ENCODE data around the gene SLPI.

SLPI gene

GRCh38 chr20:45218124-45218523, 36.2 kb downstream of the SLPI start:
- ChIA-PET POLR2A (no interaction called here), CTCF (interaction anchor here (0.8 to 1.7 kb wide), 2 partner anchors 11 to 94 kb away, joined by 3 to 4 read pairs; no protein-coding TSS in a partner anchor)
- no peak for DNase-seq (ENCODE audit: extremely low spot score)
- TF ChIP-seq, protein P1, sequence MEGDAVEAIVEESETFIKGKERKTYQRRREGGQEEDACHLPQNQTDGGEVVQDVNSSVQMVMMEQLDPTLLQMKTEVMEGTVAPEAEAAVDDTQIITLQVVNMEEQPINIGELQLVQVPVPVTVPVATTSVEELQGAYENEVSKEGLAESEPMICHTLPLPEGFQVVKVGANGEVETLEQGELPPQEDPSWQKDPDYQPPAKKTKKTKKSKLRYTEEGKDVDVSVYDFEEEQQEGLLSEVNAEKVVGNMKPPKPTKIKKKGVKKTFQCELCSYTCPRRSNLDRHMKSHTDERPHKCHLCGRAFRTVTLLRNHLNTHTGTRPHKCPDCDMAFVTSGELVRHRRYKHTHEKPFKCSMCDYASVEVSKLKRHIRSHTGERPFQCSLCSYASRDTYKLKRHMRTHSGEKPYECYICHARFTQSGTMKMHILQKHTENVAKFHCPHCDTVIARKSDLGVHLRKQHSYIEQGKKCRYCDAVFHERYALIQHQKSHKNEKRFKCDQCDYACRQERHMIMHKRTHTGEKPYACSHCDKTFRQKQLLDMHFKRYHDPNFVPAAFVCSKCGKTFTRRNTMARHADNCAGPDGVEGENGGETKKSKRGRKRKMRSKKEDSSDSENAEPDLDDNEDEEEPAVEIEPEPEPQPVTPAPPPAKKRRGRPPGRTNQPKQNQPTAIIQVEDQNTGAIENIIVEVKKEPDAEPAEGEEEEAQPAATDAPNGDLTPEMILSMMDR (IDR thresholded peaks at IDR 0.05; ENCODE audit: control extremely low read depth, extremely low read depth, low read depth, missing control alignments): no peak

DNA sequence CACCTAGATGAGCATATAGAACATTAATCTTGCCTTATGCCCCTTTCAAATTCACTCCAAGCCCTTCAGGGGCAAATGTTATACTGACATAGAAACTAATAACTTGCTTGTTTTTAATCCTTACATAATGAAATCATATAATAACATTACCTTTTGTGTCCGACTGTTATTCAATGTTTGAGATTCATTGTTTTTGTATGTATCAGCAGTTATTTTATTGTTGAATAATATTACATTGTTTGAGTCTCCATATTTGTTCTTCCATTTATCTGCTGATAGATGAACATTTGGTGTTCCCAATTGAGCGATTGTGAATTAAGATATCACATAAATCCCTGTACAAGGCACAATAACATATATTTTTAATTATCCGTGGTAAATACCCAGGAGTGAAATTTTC, 41.5 kb downstream of the SLPI start:
- DNase-seq (ENCODE audit: extremely low spot score): no peak
- ChIA-PET POLR2A (no interaction called here), CTCF (no interaction called here)
- TF ChIP-seq, protein P1 (IDR thresholded peaks at IDR 0.05; ENCODE audit: control extremely low read depth, extremely low read depth, low read depth, missing control alignments): no peak

GRCh38 chr20:45211569-45212474, 42.5 kb downstream of the SLPI start:
- TF ChIP-seq, protein P1 (IDR thresholded peaks at IDR 0.05; ENCODE audit: control extremely low read depth, extremely low read depth, low read depth, missing control alignments): no peak
- DNase-seq (ENCODE audit: extremely low spot score): no peak
- ChIA-PET CTCF (no interaction called here), POLR2A (no interaction called here)

DNA sequence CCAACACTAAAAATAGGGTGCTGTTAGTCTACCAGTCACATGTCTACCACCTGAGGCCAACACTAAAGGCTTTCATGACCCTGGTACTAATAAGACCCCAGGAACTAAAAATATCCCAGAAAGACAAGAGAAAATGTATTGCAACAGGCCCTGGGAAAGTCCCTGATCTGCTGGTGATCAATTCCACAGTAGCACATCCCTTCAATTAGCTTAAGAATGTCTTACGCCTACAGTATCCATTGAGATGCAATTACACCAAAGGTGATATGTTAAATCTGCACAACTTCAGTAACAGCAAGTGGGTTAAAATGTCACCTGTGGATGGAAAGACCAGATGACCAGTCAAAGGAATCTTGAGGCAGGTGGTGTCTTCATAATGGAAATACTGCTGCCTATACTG, 44.4 kb downstream of the SLPI start:
- ChIA-PET POLR2A (no interaction called here), CTCF (no interaction called here)
- TF ChIP-seq, protein P1 (IDR thresholded peaks at IDR 0.05; ENCODE audit: control extremely low read depth, extremely low read depth, low read depth, missing control alignments): no peak
- no peak for DNase-seq (ENCODE audit: extremely low spot score)

- TF ChIP-seq, protein P1 (IDR thresholded peaks at IDR 0.05; ENCODE audit: control extremely low read depth, extremely low read depth, low read depth, missing control alignments): no peak
- ChIA-PET CTCF (no interaction called here), POLR2A (no interaction called here)
- DNase-seq (ENCODE audit: extremely low spot score): no peak
Observed at GRCh38 chr20:45206725-45207124, 47.6 kb downstream of the SLPI start, which contains the start of gene SEMG1. Gene SEMG1, plus strand, starts transcription at chr20:45207033. Its CDS starts 21 bp downstream, at chr20:45207054.
